SK-N-SH (cell line): ENCODE data around the gene MRNIP.

Source experiments
- CHD2 ChIP-seq: fragments of 150-350 bp; IDR thresholded peaks from 2 replicates; pipeline ENCODE4 v1.6.1; 2018; ENCODE audit warnings: low read length; ENCODE audit not compliant: partially characterized antibody
- FOXM1 ChIP-seq: IDR thresholded peaks from 2 replicates; pipeline ENCODE4 v1.4.0; 2012; ENCODE audit warnings: low read depth, mild to moderate bottlenecking
- NFIC ChIP-seq: IDR thresholded peaks from 2 replicates; pipeline ENCODE4 v1.4.0; 2012; ENCODE audit warnings: borderline replicate concordance
- NRF1 ChIP-seq: IDR thresholded peaks from 2 replicates; pipeline ENCODE4 v1.6.1; 2012; ENCODE audit warnings: low read depth, mild to moderate bottlenecking, low read length
- SIN3A ChIP-seq: IDR thresholded peaks from 2 replicates; pipeline ENCODE4 v1.6.1; 2012; ENCODE audit warnings: low read depth, mild to moderate bottlenecking, low read length, moderate library complexity, borderline replicate concordance
- USF2 ChIP-seq: fragments of 150-350 bp; IDR thresholded peaks from 2 replicates; pipeline ENCODE4 v1.6.1; 2017; ENCODE audit warnings: antibody characterized with exemption, low read length, low read depth, borderline replicate concordance
- TF ChIP-seq, protein P1 (sequence below): fragments of 200-600 bp; sonication (generic); IDR thresholded peaks from 2 replicates; pipeline ENCODE4 v1.6.1; 2017; ENCODE audit warnings: antibody characterized with exemption, mild to moderate bottlenecking, moderate library complexity
- TF ChIP-seq, protein P2 (sequence below): IDR thresholded peaks from 2 replicates; pipeline ENCODE4 v1.4.0; 2012; ENCODE audit warnings: low read depth, borderline replicate concordance

GRCh38 chr5:179822059-179822432 is 36.6 kb downstream of the MRNIP start:
- TF ChIP-seq, protein P1, sequence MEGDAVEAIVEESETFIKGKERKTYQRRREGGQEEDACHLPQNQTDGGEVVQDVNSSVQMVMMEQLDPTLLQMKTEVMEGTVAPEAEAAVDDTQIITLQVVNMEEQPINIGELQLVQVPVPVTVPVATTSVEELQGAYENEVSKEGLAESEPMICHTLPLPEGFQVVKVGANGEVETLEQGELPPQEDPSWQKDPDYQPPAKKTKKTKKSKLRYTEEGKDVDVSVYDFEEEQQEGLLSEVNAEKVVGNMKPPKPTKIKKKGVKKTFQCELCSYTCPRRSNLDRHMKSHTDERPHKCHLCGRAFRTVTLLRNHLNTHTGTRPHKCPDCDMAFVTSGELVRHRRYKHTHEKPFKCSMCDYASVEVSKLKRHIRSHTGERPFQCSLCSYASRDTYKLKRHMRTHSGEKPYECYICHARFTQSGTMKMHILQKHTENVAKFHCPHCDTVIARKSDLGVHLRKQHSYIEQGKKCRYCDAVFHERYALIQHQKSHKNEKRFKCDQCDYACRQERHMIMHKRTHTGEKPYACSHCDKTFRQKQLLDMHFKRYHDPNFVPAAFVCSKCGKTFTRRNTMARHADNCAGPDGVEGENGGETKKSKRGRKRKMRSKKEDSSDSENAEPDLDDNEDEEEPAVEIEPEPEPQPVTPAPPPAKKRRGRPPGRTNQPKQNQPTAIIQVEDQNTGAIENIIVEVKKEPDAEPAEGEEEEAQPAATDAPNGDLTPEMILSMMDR, result no peak
- TF ChIP-seq NRF1, result no peak
- TF ChIP-seq, protein P2, sequence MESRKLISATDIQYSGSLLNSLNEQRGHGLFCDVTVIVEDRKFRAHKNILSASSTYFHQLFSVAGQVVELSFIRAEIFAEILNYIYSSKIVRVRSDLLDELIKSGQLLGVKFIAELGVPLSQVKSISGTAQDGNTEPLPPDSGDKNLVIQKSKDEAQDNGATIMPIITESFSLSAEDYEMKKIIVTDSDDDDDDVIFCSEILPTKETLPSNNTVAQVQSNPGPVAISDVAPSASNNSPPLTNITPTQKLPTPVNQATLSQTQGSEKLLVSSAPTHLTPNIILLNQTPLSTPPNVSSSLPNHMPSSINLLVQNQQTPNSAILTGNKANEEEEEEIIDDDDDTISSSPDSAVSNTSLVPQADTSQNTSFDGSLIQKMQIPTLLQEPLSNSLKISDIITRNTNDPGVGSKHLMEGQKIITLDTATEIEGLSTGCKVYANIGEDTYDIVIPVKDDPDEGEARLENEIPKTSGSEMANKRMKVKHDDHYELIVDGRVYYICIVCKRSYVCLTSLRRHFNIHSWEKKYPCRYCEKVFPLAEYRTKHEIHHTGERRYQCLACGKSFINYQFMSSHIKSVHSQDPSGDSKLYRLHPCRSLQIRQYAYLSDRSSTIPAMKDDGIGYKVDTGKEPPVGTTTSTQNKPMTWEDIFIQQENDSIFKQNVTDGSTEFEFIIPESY, result no peak
- TF ChIP-seq CHD2, result no peak
- no peak for TF ChIP-seq USF2
- no peak for TF ChIP-seq FOXM1
- TF ChIP-seq NFIC, result no peak
- TF ChIP-seq SIN3A, result no peak
